OCI-LY1 (cell line): ENCODE results near the gene USP6NL.

Source experiments
- CTCF ChIP-seq: fragments of 200-600 bp; sonication (generic), shearing (Covaris generic); IDR thresholded peaks from 2 replicates; pipeline ENCODE4 v1.5.1; 2017; ENCODE audit warnings: mild to moderate bottlenecking, antibody characterized with exemption, low read length, moderate library complexity, mixed read lengths
- EZH2 ChIP-seq: fragments of 200-600 bp; sonication (generic), shearing (Covaris generic); IDR thresholded peaks from 2 replicates; pipeline ENCODE4 v1.8.0; 2017; ENCODE audit warnings: borderline replicate concordance, mixed run types, mild to moderate bottlenecking, antibody characterized with exemption, low read length, moderate library complexity, mixed read lengths

- TF ChIP-seq CTCF (no peak), EZH2 (no peak)
These were observed 27.9 kb upstream of the USP6NL start for GRCh38 chr10:11639362-11639761.
